Measurements from ENCODE around the gene SYK. TPM values are rescaled to one million over a fixed set of nuclear protein-coding genes. Genes with fewer than 3 reads are reported as not detected.

SYK gene
- total and polyA plus RNA-seq, 2 of the 13 experiments (the other 11 are each of a cell fraction or from before 2014, with no cell fraction given) = not detected

DNA sequence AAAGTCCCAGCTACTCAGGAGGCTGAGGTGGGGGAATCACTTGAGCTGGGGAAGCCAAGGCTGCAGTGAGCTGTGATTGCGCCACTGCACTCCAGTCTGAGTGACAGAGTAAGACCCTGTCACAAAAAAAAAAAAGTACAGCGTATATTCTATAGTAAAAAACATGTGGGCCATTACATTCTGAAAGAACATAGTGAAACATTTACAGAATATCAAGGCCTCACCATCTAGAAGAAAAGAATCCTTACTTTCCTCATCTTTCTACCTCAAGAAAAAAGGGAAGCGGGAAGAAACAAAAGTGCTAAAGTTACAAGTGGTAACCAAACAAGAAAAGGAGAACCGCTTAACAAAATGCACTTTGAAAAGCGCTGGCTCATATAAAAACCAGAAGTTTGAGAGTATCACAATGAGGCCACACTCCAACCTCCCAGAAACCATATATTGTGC lies 5.7 kb upstream of the SYK start:
- H3K4me1 ChIP-seq (ENCODE audit: insufficient read depth, low read length) = no peaks in the 10 kb centered on the region
- H3K36me3 ChIP-seq (replicated peaks in 1 of 2; ENCODE audit: control insufficient read depth in 1 of 2, insufficient read depth in 2 of 2, low read length in 2 of 2) = no peaks in the 10 kb centered on the region
- ATAC-seq (no peak), FAIRE-seq (no peak), DNase-seq (ENCODE audit: low spot score) (no peak)
- H3K79me2 ChIP-seq (ENCODE audit: insufficient read depth, low read length) = no peaks in the 10 kb centered on the region
- H3K4me3 ChIP-seq (replicated peaks in 1 of 3; ENCODE audit: insufficient read depth in 1 of 3, low read depth in 2 of 3, low read length in 3 of 3) = no peak overlapping the region
- CTCF ChIA-PET (ENCODE audit: low intra/inter-chr PET ratio, low total read pairs) = no interaction called here
- TF ChIP-seq ZNF12 (CRISPR knock-in tag; IDR thresholded peaks at IDR 0.05) = no peak
- TF ChIP-seq, protein P1, sequence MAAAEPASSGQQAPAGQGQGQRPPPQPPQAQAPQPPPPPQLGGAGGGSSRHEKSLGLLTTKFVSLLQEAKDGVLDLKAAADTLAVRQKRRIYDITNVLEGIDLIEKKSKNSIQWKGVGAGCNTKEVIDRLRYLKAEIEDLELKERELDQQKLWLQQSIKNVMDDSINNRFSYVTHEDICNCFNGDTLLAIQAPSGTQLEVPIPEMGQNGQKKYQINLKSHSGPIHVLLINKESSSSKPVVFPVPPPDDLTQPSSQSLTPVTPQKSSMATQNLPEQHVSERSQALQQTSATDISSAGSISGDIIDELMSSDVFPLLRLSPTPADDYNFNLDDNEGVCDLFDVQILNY (CRISPR knock-in tag; conservative IDR thresholded peaks at IDR 0.05) = no peak
- 35% methylated on average over 5 of the region's 5 CpGs for WGBS (ENCODE audit: low lambda C conversion rate)
- in situ Hi-C loops (cut with HindIII; ENCODE audit: extremely low pct_ligation_motif_present, low pct_unique_long_range_greater_than_20kb) (no loop called here), intact Hi-C loops (cut with micrococcal nuclease; ENCODE audit: unreplicated experiment) (no loop called here)
- BruUV-seq (replicated peaks) = no TSS peak
- H4K20me1 ChIP-seq (ENCODE audit: insufficient read depth, low read length) = no peaks in the 10 kb centered on the region
- H3K4me2 ChIP-seq (ENCODE audit: low read depth, low read length) = no peak overlapping the region
- H2AFZ ChIP-seq (ENCODE audit: low read length) = no peak overlapping the region
- H3K27me3 ChIP-seq (ENCODE audit: control insufficient read depth in 1 of 2, insufficient read depth in 2 of 2, low read length in 2 of 2) = peaks cover 0 to 2% of the 10 kb centered on the region in 2 experiments; a peak in 1 of 5 replicates
- no peak overlapping the region for H3K9ac ChIP-seq (ENCODE audit: insufficient read depth, low read depth, low read length)
- H3K9me3 ChIP-seq (ENCODE audit: low read length) = no peaks in the 10 kb centered on the region
- POLR2A ChIA-PET = no interaction called here
- H3K27ac ChIP-seq (ENCODE audit: extremely low read length, insufficient read depth, low read length) = no peak overlapping the region

DNA sequence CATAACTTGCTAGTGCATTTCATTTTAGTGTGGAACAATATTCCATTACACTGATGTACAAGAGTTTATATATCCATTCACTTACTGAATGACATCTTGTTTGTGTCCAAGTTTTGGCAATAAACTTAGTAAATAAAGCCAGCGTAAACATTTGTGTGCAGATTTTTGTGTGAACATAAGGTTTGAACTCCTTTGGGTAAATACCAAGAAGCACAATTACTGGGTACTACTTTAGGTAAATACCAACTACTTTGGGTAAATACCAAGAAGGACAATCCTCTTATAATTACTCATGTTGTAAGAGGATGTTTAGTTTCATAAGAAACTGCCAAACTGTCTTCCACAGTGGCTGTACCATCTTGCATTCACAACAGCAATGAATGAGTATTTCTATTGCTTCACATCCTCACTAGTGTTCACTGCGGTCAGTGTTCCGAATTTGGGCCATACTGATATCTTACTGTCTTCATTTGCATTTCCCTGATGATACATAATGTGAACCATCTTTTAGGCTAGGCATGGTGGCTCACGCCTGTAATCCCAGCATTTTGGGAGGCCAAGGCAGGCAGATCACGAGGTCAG lies 2.3 kb upstream of the SYK start:
- Histone ChIP-seq H4K20me1 (ENCODE audit: insufficient read depth, low read length) (no peaks in the 10 kb centered on the region), H2AFZ (ENCODE audit: low read length) (no peak overlapping the region), H3K36me3 (replicated peaks in 1 of 2; ENCODE audit: control insufficient read depth in 1 of 2, insufficient read depth in 2 of 2, low read length in 2 of 2) (no peaks in the 10 kb centered on the region), H3K9me3 (ENCODE audit: low read length) (no peaks in the 10 kb centered on the region), H3K27me3 (ENCODE audit: control insufficient read depth in 1 of 2, insufficient read depth in 2 of 2, low read length in 2 of 2) (peaks cover 0 to 14% of the 10 kb centered on the region in 2 experiments; a peak in 1 of 5 replicates), H3K79me2 (ENCODE audit: insufficient read depth, low read length) (no peaks in the 10 kb centered on the region), H3K4me1 (ENCODE audit: insufficient read depth, low read length) (no peaks in the 10 kb centered on the region), H3K9ac (ENCODE audit: insufficient read depth, low read depth, low read length) (no peak overlapping the region), H3K4me3 (replicated peaks in 1 of 3; ENCODE audit: insufficient read depth in 1 of 3, low read depth in 2 of 3, low read length in 3 of 3) (no peak overlapping the region), H3K27ac (ENCODE audit: extremely low read length, insufficient read depth, low read length) (no peak overlapping the region), H3K4me2 (ENCODE audit: low read depth, low read length) (no peak overlapping the region)
- intact Hi-C loops (cut with micrococcal nuclease; ENCODE audit: unreplicated experiment) = no loop called here
- ATAC-seq = no peak
- no peak for FAIRE-seq
- ChIA-PET POLR2A (no interaction called here), CTCF (ENCODE audit: low intra/inter-chr PET ratio, low total read pairs) (no interaction called here)
- in situ Hi-C loops (cut with HindIII; ENCODE audit: extremely low pct_ligation_motif_present, low pct_unique_long_range_greater_than_20kb) = no loop called here
- TF ChIP-seq, protein P2, sequence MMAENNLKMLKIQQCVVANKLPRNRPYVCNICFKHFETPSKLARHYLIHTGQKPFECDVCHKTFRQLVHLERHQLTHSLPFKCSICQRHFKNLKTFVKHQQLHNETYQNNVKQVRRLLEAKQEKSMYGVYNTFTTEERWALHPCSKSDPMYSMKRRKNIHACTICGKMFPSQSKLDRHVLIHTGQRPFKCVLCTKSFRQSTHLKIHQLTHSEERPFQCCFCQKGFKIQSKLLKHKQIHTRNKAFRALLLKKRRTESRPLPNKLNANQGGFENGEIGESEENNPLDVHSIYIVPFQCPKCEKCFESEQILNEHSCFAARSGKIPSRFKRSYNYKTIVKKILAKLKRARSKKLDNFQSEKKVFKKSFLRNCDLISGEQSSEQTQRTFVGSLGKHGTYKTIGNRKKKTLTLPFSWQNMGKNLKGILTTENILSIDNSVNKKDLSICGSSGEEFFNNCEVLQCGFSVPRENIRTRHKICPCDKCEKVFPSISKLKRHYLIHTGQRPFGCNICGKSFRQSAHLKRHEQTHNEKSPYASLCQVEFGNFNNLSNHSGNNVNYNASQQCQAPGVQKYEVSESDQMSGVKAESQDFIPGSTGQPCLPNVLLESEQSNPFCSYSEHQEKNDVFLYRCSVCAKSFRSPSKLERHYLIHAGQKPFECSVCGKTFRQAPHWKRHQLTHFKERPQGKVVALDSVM (CRISPR knock-in tag; IDR thresholded peaks at IDR 0.05) = no peak
- TF ChIP-seq DNMT3B (CRISPR knock-in tag; conservative IDR thresholded peaks at IDR 0.05) (no peak), JUN (CRISPR knock-in tag; IDR thresholded peaks at IDR 0.05) (no peak), KLF15 (CRISPR knock-in tag; IDR thresholded peaks at IDR 0.05; ENCODE audit: borderline replicate concordance) (no peak), ZNF264 (CRISPR knock-in tag; IDR thresholded peaks at IDR 0.05) (no peak), NR2F1 (CRISPR knock-in tag; IDR thresholded peaks at IDR 0.05) (no peak), SAP130 (CRISPR knock-in tag; IDR thresholded peaks at IDR 0.05; ENCODE audit: low read depth) (no peak), ZNF879 (CRISPR knock-in tag; IDR thresholded peaks at IDR 0.05) (no peak), ARID2 (CRISPR knock-in tag; IDR thresholded peaks at IDR 0.05; ENCODE audit: borderline replicate concordance) (no peak)
- no peak for DNase-seq (ENCODE audit: low spot score)
- BruUV-seq (replicated peaks) = no TSS peak
- 25% methylated on average over 5 of the region's 5 CpGs for WGBS (ENCODE audit: low lambda C conversion rate)
